Measurements from ENCODE around the gene PHF19.

PHF19 gene

GRCh38 chr9:120922404-120923195, 45.6 kb upstream of the PHF19 start:
- TF ChIP-seq CTCF (IDR thresholded peaks at IDR 0.05; ENCODE audit: insufficient read depth, low read depth, low read length, missing control alignments) = no peak
- DNase-seq (ENCODE audit: low read depth) = no peak
- H3K4me3 ChIP-seq (ENCODE audit: low read length) = no peak overlapping the region

GRCh38 chr9:120921661-120922181, 44.7 kb upstream of the PHF19 start:
- DNase-seq (ENCODE audit: low read depth) = no peak
- no peak for TF ChIP-seq CTCF (IDR thresholded peaks at IDR 0.05; ENCODE audit: insufficient read depth, low read depth, low read length, missing control alignments)
- no peak overlapping the region for H3K4me3 ChIP-seq (ENCODE audit: low read length)

GRCh38 chr9:120920806-120921178, 43.8 kb upstream of the PHF19 start:
- DNase-seq (ENCODE audit: low read depth) = no peak
- no peak overlapping the region for H3K4me3 ChIP-seq (ENCODE audit: low read length)
- no peak for TF ChIP-seq CTCF (IDR thresholded peaks at IDR 0.05; ENCODE audit: insufficient read depth, low read depth, low read length, missing control alignments)

- no peak for TF ChIP-seq CTCF (IDR thresholded peaks at IDR 0.05; ENCODE audit: insufficient read depth, low read depth, low read length, missing control alignments)
- DNase-seq (ENCODE audit: low read depth) = no peak
- no peak overlapping the region for H3K4me3 ChIP-seq (ENCODE audit: low read length)
These were observed 43.1 kb upstream of the PHF19 start for GRCh38 chr9:120919843-120920805.

- DNase-seq (ENCODE audit: low read depth) = no peak
- no peak for TF ChIP-seq CTCF (IDR thresholded peaks at IDR 0.05; ENCODE audit: insufficient read depth, low read depth, low read length, missing control alignments)
- no peak overlapping the region for H3K4me3 ChIP-seq (ENCODE audit: low read length)
These were observed 42.2 kb upstream of the PHF19 start for GRCh38 chr9:120918931-120919842.

Data from epithelial cell of esophagus (primary cell).